Measurements from ENCODE around the gene TMUB1. TPM values are rescaled to one million over a fixed set of nuclear protein-coding genes. Genes with fewer than 3 reads are reported as not detected.

Gene TMUB1
- total and polyA plus RNA-seq, 2 donors (not counting 3 experiments of a cell fraction or from before 2014, with no cell fraction given) = 41.3 to 45.3 TPM

GRCh38 chr7:151068069-151068773 is 15.1 kb downstream of the TMUB1 start:
- Histone ChIP-seq H3K9me3 (replicated peaks; ENCODE audit: control insufficient read depth, insufficient read depth, low read length) (no peaks in the 10 kb centered on the region), H3K4me3 (replicated peaks in 1 of 3; ENCODE audit: insufficient read depth in 1 of 3, low read depth in 1 of 3, low read length in 3 of 3) (no peak overlapping the region), H3K27ac (ENCODE audit: insufficient read depth, low read depth, low read length) (no peak overlapping the region), H3K36me3 (ENCODE audit: control insufficient read depth in 2 of 2, extremely low read depth in 1 of 2, insufficient read depth in 2 of 2, low read length in 2 of 2) (peaks cover 18 to 69% of the 10 kb centered on the region in 2 experiments), H2AFZ (ENCODE audit: low read depth, low read length) (no peak overlapping the region), H4K20me1 (replicated peaks; ENCODE audit: control insufficient read depth, extremely low read depth, insufficient read depth, low read length) (no peaks in the 10 kb centered on the region), H3K9me1 (replicated peaks; ENCODE audit: control insufficient read depth, extremely low read depth, insufficient read depth, low read length) (no peaks in the 10 kb centered on the region), H3K4me1 (ENCODE audit: control insufficient read depth, extremely low read depth, insufficient read depth, low read length) (no peaks in the 10 kb centered on the region), H3K4me2 (ENCODE audit: insufficient read depth, low read length) (no peak overlapping the region), H3K9ac (replicated peaks; ENCODE audit: extremely low read depth, insufficient read depth, low read length) (no peak overlapping the region), H3K27me3 (ENCODE audit: control insufficient read depth in 2 of 2, insufficient read depth in 2 of 2, low read length in 2 of 2) (no peaks in the 10 kb centered on the region), H3K79me2 (ENCODE audit: control insufficient read depth, insufficient read depth, low read length) (peaks cover 2% of the 10 kb centered on the region)
- ChIA-PET CTCF (interaction anchor here (0.9 to 1.3 kb wide), 2 partner anchors 8 to 82 kb away, joined by 3 read pairs; no protein-coding TSS in a partner anchor), POLR2A (interaction anchor here (1.8 kb wide), 1 partner anchor 12 kb away, joined by 7 read pairs; the partner anchor contains the start of gene FASTK)
- DNase-seq (ENCODE audit: low read depth, low spot score) (no peak), FAIRE-seq (no peak)
- dilution Hi-C loops (cut with MboI; ENCODE audit: extremely low pct_ligation_motif_present, low sequenced_read_pairs) = no loop called here
- TF ChIP-seq MYC (IDR thresholded peaks at IDR 0.05; ENCODE audit: low read depth, low read length) (no peak), FOS (IDR thresholded peaks at IDR 0.05; ENCODE audit: borderline replicate concordance, insufficient read depth, low read length) (no peak), CTCF (IDR thresholded peaks at IDR 0.05; ENCODE audit: extremely low read depth in 1 of 2, insufficient read depth in 1 of 2, low read depth in 1 of 2, low read length in 2 of 2) (no peak), POLR2AphosphoS5 (IDR thresholded peaks at IDR 0.05; ENCODE audit: insufficient read depth, low read depth, low read length) (no peak), POLR2A (IDR thresholded peaks at IDR 0.05; ENCODE audit: low read depth, low read length) (no peak), JUN (IDR thresholded peaks at IDR 0.05; ENCODE audit: borderline replicate concordance, insufficient read depth, insufficient read length, low read depth) (no peak), GATA2 (IDR thresholded peaks at IDR 0.05; ENCODE audit: insufficient read depth, insufficient read length, low read depth, low read length) (no peak), MAX (IDR thresholded peaks at IDR 0.05; ENCODE audit: insufficient read depth, insufficient read length) (no peak), EZH2 (IDR thresholded peaks at IDR 0.05; ENCODE audit: borderline replicate concordance, low read depth, low read length, severe bottlenecking) (no peak)
- intact Hi-C loops (cut with micrococcal nuclease) = no loop called here
- BruUV-seq (replicated peaks) = no TSS peak

Data from endothelial cell of umbilical vein (primary cell).